Measurements from ENCODE around the gene STOM. TPM values are rescaled to one million over a fixed set of nuclear protein-coding genes. Genes with fewer than 3 reads are reported as not detected.

Gene STOM
- total RNA-seq, 2 donors from 2014 or later = 26.6 to 35.6 TPM

- 92 to 100% methylated on average over 1 to 2 of the region's 3 CpGs for WGBS, 2 experiments (ENCODE audit: insufficient coverage in 1 of 2, insufficient read length in 1 of 2)
- Histone ChIP-seq H3K4me3 (ENCODE audit: low read length) (no peak overlapping the region), H3K9me3 (ENCODE audit: control insufficient read depth, low read length) (no peaks in the 10 kb centered on the region), H3K4me1 (ENCODE audit: control insufficient read depth, insufficient read depth, low read length) (no peaks in the 10 kb centered on the region), H3K27ac (ENCODE audit: low read depth, low read length) (no peak overlapping the region), H3K36me3 (ENCODE audit: control insufficient read depth, insufficient read depth, low read length) (no peaks in the 10 kb centered on the region), H3K27me3 (ENCODE audit: control insufficient read depth, insufficient read depth, low read length, poor library complexity, severe bottlenecking) (no peaks in the 10 kb centered on the region), H3K9ac (ENCODE audit: extremely low read depth, low read length, poor library complexity, severe bottlenecking) (no peak overlapping the region)
- Mint-ChIP-seq H3K4me1 (peaks cover 11% of the 10 kb centered on the region), H3K9me3 (no peaks in the 10 kb centered on the region), H3K27ac (no peak overlapping the region), H3K36me3 (ENCODE audit: low read depth) (no peaks in the 10 kb centered on the region), H3K27me3 (ENCODE audit: insufficient read depth) (no peaks in the 10 kb centered on the region), H3K4me3 (no peak overlapping the region)
- no peak for DNase-seq
- no peak for TF ChIP-seq CTCF (conservative IDR thresholded peaks at IDR 0.05)
These were observed 10.4 kb downstream of the STOM start for GRCh38 chr9:121359351-121360294.

GRCh38 chr9:121358751-121359150, 11.3 kb downstream of the STOM start:
- Mint-ChIP-seq H3K4me3 (no peak overlapping the region), H3K9me3 (no peaks in the 10 kb centered on the region), H3K27ac (no peak overlapping the region), H3K4me1 (peaks cover 10% of the 10 kb centered on the region), H3K27me3 (ENCODE audit: insufficient read depth) (no peaks in the 10 kb centered on the region), H3K36me3 (ENCODE audit: low read depth) (peaks cover 3% of the 10 kb centered on the region)
- H3K9me3 ChIP-seq (ENCODE audit: control insufficient read depth, low read length) = no peaks in the 10 kb centered on the region
- no peak overlapping the region for H3K4me3 ChIP-seq (ENCODE audit: low read length)
- 91 to 94% methylated on average over 3 of the region's 3 CpGs for WGBS, 2 experiments (ENCODE audit: insufficient coverage in 1 of 2, insufficient read length in 1 of 2)
- H3K4me1 ChIP-seq (ENCODE audit: control insufficient read depth, insufficient read depth, low read length) = no peaks in the 10 kb centered on the region
- H3K27me3 ChIP-seq (ENCODE audit: control insufficient read depth, insufficient read depth, low read length, poor library complexity, severe bottlenecking) = no peaks in the 10 kb centered on the region
- H3K36me3 ChIP-seq (ENCODE audit: control insufficient read depth, insufficient read depth, low read length) = no peaks in the 10 kb centered on the region
- no peak overlapping the region for H3K27ac ChIP-seq (ENCODE audit: low read depth, low read length)
- H3K9ac ChIP-seq (ENCODE audit: extremely low read depth, low read length, poor library complexity, severe bottlenecking) = no peak overlapping the region
- TF ChIP-seq CTCF (conservative IDR thresholded peaks at IDR 0.05) = no peak
- DNase-seq = no peak

- Histone ChIP-seq H3K36me3 (ENCODE audit: control insufficient read depth, insufficient read depth, low read length) (no peaks in the 10 kb centered on the region), H3K4me3 (ENCODE audit: low read length) (no peak overlapping the region), H3K27ac (ENCODE audit: low read depth, low read length) (no peak overlapping the region), H3K4me1 (ENCODE audit: control insufficient read depth, insufficient read depth, low read length) (no peaks in the 10 kb centered on the region), H3K9me3 (ENCODE audit: control insufficient read depth, low read length) (no peaks in the 10 kb centered on the region), H3K9ac (ENCODE audit: extremely low read depth, low read length, poor library complexity, severe bottlenecking) (no peak overlapping the region), H3K27me3 (ENCODE audit: control insufficient read depth, insufficient read depth, low read length, poor library complexity, severe bottlenecking) (no peaks in the 10 kb centered on the region)
- H3K4me3 Mint-ChIP-seq = no peak overlapping the region
- TF ChIP-seq CTCF (conservative IDR thresholded peaks at IDR 0.05) = no peak
- no peaks in the 10 kb centered on the region for H3K9me3 Mint-ChIP-seq
- H3K27me3 Mint-ChIP-seq (ENCODE audit: insufficient read depth) = no peaks in the 10 kb centered on the region
- no peak for DNase-seq
- 95% methylated on average over 3 of the region's 3 CpGs; no CpG with 5 or more reads in 1 of the 2 experiments for WGBS, 2 experiments (ENCODE audit: insufficient coverage in 1 of 2, insufficient read length in 1 of 2)
- peaks cover 12% of the 10 kb centered on the region for H3K4me1 Mint-ChIP-seq
- peaks cover 7% of the 10 kb centered on the region for H3K36me3 Mint-ChIP-seq (ENCODE audit: low read depth)
- H3K27ac Mint-ChIP-seq = no peak overlapping the region
These were observed 13.0 kb downstream of the STOM start for GRCh38 chr9:121357011-121357410.

All from endodermal cell (in vitro differentiated cells).